ENCODE results near the gene KIF3B. TPM values are rescaled to one million over a fixed set of nuclear protein-coding genes. Genes with fewer than 3 reads are reported as not detected.

Gene KIF3B
- total RNA-seq, 1 experiment from 2014 or later, result 52.3 TPM

DNA sequence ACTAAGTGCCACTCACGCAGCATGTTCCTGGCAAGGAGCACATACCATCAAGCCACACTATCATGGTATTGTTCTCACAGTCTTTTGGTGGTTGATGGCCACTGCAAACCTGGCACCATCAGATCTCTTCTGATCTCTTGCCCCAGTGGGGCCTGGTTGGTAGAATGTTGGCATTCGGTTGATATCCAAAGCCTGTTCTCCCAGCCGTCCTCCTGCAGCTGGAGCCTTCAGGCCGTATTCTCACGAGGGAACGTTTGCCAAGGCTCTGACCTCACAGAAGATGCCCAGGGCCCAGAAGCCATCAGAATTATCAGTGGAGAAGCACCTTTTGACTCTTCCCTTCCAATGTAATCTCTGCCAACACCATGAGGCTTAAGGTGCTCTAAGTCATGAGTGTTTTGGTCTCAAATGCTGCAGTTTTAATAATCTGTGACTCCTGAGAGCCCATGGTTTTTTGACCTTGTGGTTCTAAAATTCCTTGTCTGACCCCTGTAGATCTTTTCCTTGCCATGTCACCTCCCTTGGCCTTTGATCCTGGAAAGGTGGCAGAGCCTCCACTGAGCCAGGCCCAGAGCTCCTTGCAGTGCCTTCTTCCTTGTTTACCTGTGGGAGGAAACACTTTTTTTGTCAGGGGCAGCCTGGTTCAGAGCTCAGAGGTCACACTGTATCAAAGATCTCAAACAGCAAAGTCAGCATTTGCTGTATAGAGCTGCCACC, 42.0 kb upstream of the KIF3B start:
- no peak overlapping the region for H3K4me2 ChIP-seq
- ChIA-PET POLR2A (ENCODE audit: unreplicated experiment) (no interaction called here), CTCF (no interaction called here)
- H3K4me3 ChIP-seq, result no peak overlapping the region
- no peak overlapping the region for H2AFZ ChIP-seq
- H3K4me1 ChIP-seq (replicated peaks; ENCODE audit: insufficient read depth), result peaks cover 12% of the 10 kb centered on the region
- no peaks in the 10 kb centered on the region for H4K20me1 ChIP-seq (ENCODE audit: insufficient read depth)
- H3K36me3 ChIP-seq (ENCODE audit: low read depth), result no peaks in the 10 kb centered on the region; the same call in 1 of the 2 replicates
- peaks cover 7% of the 10 kb centered on the region; the same call in 1 of the 2 replicates for H3F3A ChIP-seq (ENCODE audit: insufficient read depth, low read depth)
- DNase-seq, result no peak
- TF ChIP-seq CTCF (conservative IDR thresholded peaks at IDR 0.05) (no peak), EZH2 (IDR thresholded peaks at IDR 0.05; ENCODE audit: low read depth) (no peak)
- no TSS peak for BruUV-seq (replicated peaks)
- H3K79me2 ChIP-seq (ENCODE audit: low read depth), result no peaks in the 10 kb centered on the region
- H3K9me3 ChIP-seq (ENCODE audit: insufficient read depth, low read depth), result no peaks in the 10 kb centered on the region
- H3K9me2 ChIP-seq (ENCODE audit: insufficient read depth), result no peaks in the 10 kb centered on the region
- no peak overlapping the region for H3K27ac ChIP-seq
- intact Hi-C loops (cut with micrococcal nuclease; ENCODE audit: unreplicated experiment), result no loop called here
- H3K27me3 ChIP-seq (ENCODE audit: insufficient read depth, low read depth), result no peaks in the 10 kb centered on the region

- Histone ChIP-seq H2AFZ (no peak overlapping the region), H3K4me3 (no peak overlapping the region), H3K79me2 (ENCODE audit: low read depth) (no peaks in the 10 kb centered on the region), H4K20me1 (ENCODE audit: insufficient read depth) (no peaks in the 10 kb centered on the region), H3K9me3 (ENCODE audit: insufficient read depth, low read depth) (no peaks in the 10 kb centered on the region), H3K27ac (no peak overlapping the region), H3F3A (ENCODE audit: insufficient read depth, low read depth) (peaks cover 10% of the 10 kb centered on the region), H3K27me3 (ENCODE audit: insufficient read depth, low read depth) (no peaks in the 10 kb centered on the region), H3K36me3 (ENCODE audit: low read depth) (no peaks in the 10 kb centered on the region; the same call in 1 of the 2 replicates), H3K9me2 (ENCODE audit: insufficient read depth) (no peaks in the 10 kb centered on the region), H3K4me1 (replicated peaks; ENCODE audit: insufficient read depth) (peaks cover 13% of the 10 kb centered on the region), H3K4me2 (no peak overlapping the region)
- POLR2A ChIA-PET (ENCODE audit: unreplicated experiment), result interaction anchor here (0.6 kb wide), 1 partner anchor 18 kb away, joined by 4 read pairs; no protein-coding TSS in a partner anchor
- BruUV-seq (replicated peaks), result TSS peak; percentile 13
- TF ChIP-seq EZH2 (IDR thresholded peaks at IDR 0.05; ENCODE audit: low read depth) (no peak), CTCF (conservative IDR thresholded peaks at IDR 0.05) (no peak)
- intact Hi-C loops (cut with micrococcal nuclease; ENCODE audit: unreplicated experiment), result no loop called here
- no peak for DNase-seq
- CTCF ChIA-PET, result no interaction called here
Observed at GRCh38 chr20:32236048-32236533, 41.4 kb upstream of the KIF3B start.

- Histone ChIP-seq H3K4me3 (no peak overlapping the region), H3K36me3 (ENCODE audit: low read depth) (no peaks in the 10 kb centered on the region; the same call in 1 of the 2 replicates), H3K79me2 (ENCODE audit: low read depth) (no peaks in the 10 kb centered on the region), H4K20me1 (ENCODE audit: insufficient read depth) (no peaks in the 10 kb centered on the region), H3K4me1 (replicated peaks; ENCODE audit: insufficient read depth) (peaks cover 13% of the 10 kb centered on the region), H3K27me3 (ENCODE audit: insufficient read depth, low read depth) (no peaks in the 10 kb centered on the region), H2AFZ (no peak overlapping the region), H3K4me2 (no peak overlapping the region), H3K9me3 (ENCODE audit: insufficient read depth, low read depth) (no peaks in the 10 kb centered on the region), H3K27ac (no peak overlapping the region), H3F3A (ENCODE audit: insufficient read depth, low read depth) (peaks cover 13% of the 10 kb centered on the region), H3K9me2 (ENCODE audit: insufficient read depth) (no peaks in the 10 kb centered on the region)
- ChIA-PET CTCF (no interaction called here), POLR2A (ENCODE audit: unreplicated experiment) (interaction anchor here (0.6 kb wide), 1 partner anchor 19 kb away, joined by 6 read pairs; no protein-coding TSS in a partner anchor)
- DNase-seq, result no peak
- BruUV-seq (replicated peaks), result no TSS peak
- no peak for TF ChIP-seq EZH2 (IDR thresholded peaks at IDR 0.05; ENCODE audit: low read depth)
- no peak for TF ChIP-seq CTCF (conservative IDR thresholded peaks at IDR 0.05)
- intact Hi-C loops (cut with micrococcal nuclease; ENCODE audit: unreplicated experiment), result no loop called here
Observed at GRCh38 chr20:32236819-32237218, 40.6 kb upstream of the KIF3B start.
